SU-DHL-6 (cell line): Measurements from ENCODE around the gene TTBK2.

Experiments used
- H2AFZ ChIP-seq: fragments of 200-600 bp; sonication (generic); 2 replicates; pipeline ENCODE4 v1.6.1; 2014; ENCODE audit warnings: low read depth, mild to moderate bottlenecking, moderate library complexity, mixed read lengths, antibody characterized with exemption, low read length; ENCODE audit not compliant: severe bottlenecking
- H3F3A ChIP-seq: fragments of 200-600 bp; shearing (Covaris generic); 2 replicates; pipeline ENCODE4 v1.6.0; 2016; ENCODE audit warnings: antibody characterized with exemption, mild to moderate bottlenecking; ENCODE audit not compliant: insufficient read depth
- H3K27ac ChIP-seq: fragments of 200-600 bp; sonication (generic); 2 replicates; pipeline ENCODE4 v1.5.1; 2016; ENCODE audit warnings: low read depth, mild to moderate bottlenecking, low read length, moderate library complexity, mixed read lengths
- H3K27me3 ChIP-seq: fragments of 200-600 bp; sonication (generic), shearing (Covaris generic); 2 replicates; pipeline ENCODE4 v1.6.0; 2014; ENCODE audit warnings: mild to moderate bottlenecking, low read length
- H3K36me3 ChIP-seq: fragments of 200-600 bp; sonication (generic); 2 replicates; pipeline ENCODE4 v1.6.1; 2014; ENCODE audit warnings: mild to moderate bottlenecking, low read length, mixed read lengths
- H3K4me2 ChIP-seq: fragments of 300-600, 200-600 bp; shearing (Covaris generic), sonication (generic); 2 replicates; pipeline ENCODE4 v1.6.0; 2014; ENCODE audit warnings: low read length, low read depth, mild to moderate bottlenecking; ENCODE audit not compliant: poor library complexity, severe bottlenecking
- H3K4me3 ChIP-seq: fragments of 200-600 bp; sonication (generic); 2 replicates; pipeline ENCODE4 v1.5.1; 2014; ENCODE audit warnings: antibody characterized with exemption, low read length, mild to moderate bottlenecking, mixed read lengths; ENCODE audit not compliant: insufficient read depth, poor library complexity, severe bottlenecking
- H3K79me2 ChIP-seq: fragments of 200-600 bp; sonication (generic); 2 replicates; pipeline ENCODE4 v1.6.1; 2014; ENCODE audit warnings: mild to moderate bottlenecking, low read length, moderate library complexity; ENCODE audit not compliant: insufficient read depth
- H3K9ac ChIP-seq: fragments of 200-600 bp; sonication (generic); 2 replicates; pipeline ENCODE4 v1.7.0; 2014; ENCODE audit warnings: mild to moderate bottlenecking, low read length
- H3K9me2 ChIP-seq: fragments of 200-600 bp; sonication (generic); replicated peaks from 2 replicates; pipeline ENCODE4 v1.6.1; 2014; ENCODE audit warnings: low read length; ENCODE audit not compliant: insufficient read depth
- H3K9me3 ChIP-seq: fragments of 200-600 bp; sonication (generic); 2 replicates; pipeline ENCODE4 v1.6.1; 2014; ENCODE audit warnings: low read length, mixed read lengths; ENCODE audit not compliant: insufficient read depth
- H4K20me1 ChIP-seq: fragments of 200-600 bp; sonication (generic); 2 replicates; pipeline ENCODE4 v1.6.1; 2014; ENCODE audit warnings: low read depth, mild to moderate bottlenecking, antibody characterized with exemption, low read length, moderate library complexity, mixed read lengths
- CTCF ChIP-seq: fragments of 200-600 bp; sonication (generic); IDR thresholded peaks from one replicate; pipeline ENCODE4 v1.5.1; 2017; ENCODE audit warnings: antibody characterized with exemption, mild to moderate bottlenecking, low read length, moderate library complexity; ENCODE audit not compliant: insufficient read depth, poor library complexity, severe bottlenecking
- EZH2phosphoT487 ChIP-seq: fragments of 200-600 bp; sonication (generic), shearing (Covaris generic); conservative IDR thresholded peaks from 2 replicates; pipeline ENCODE4 v1.6.1; 2018; ENCODE audit warnings: mild to moderate bottlenecking, antibody characterized with exemption, low read length, moderate library complexity, mixed read lengths

TTBK2 gene

DNA sequence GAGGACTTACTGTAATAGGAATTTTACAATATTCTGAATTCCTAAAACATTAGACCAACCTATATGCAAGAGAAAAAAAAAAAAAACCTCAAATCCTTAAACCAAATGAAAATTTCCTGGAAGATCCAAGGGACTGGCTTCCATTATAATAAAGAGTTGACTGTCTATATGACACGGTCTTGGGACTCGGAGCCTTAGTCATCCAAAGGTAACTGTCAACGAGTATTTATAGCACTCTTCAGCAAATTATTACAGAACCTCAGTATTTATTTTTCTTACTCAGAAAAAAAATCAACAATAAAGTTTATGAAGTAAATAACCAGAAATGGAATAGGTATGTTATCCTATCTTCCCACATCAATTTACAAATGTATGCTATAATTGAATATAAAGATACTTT lies 66.0 kb downstream of the TTBK2 start:
- H3K79me2 ChIP-seq = no peaks in the 10 kb centered on the region
- H3K9me2 ChIP-seq = no peaks in the 10 kb centered on the region
- H4K20me1 ChIP-seq = no peaks in the 10 kb centered on the region
- H3K4me2 ChIP-seq = no peak overlapping the region
- TF ChIP-seq EZH2phosphoT487 (no peak), CTCF (no peak)
- no peak overlapping the region for H3K9ac ChIP-seq
- no peak overlapping the region for H3K4me3 ChIP-seq
- H3K27ac ChIP-seq = no peak overlapping the region
- no peak overlapping the region for H2AFZ ChIP-seq
- H3K27me3 ChIP-seq = no peaks in the 10 kb centered on the region
- H3F3A ChIP-seq = no peaks in the 10 kb centered on the region
- H3K36me3 ChIP-seq = no peaks in the 10 kb centered on the region
- H3K9me3 ChIP-seq = no peaks in the 10 kb centered on the region

DNA sequence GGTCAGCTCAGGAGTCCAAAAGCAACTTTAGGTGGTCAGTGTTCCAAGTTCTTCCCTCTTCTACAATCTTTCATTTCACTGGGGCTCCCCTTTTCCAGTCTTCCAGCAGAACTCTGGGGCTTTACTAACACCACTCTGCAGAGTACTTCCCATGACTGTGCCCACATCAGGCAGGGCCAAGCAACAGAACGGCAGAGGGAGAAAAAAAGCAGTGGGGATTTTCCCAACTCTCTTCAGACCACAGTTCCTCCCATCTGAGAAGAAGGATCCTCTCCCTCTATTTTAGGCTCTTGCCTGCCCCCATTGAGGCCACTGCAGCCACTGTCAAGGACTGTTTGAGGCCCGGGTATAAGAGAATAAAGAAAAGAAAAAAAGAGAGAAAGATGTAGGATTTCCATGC lies 70.7 kb downstream of the TTBK2 start:
- no peak overlapping the region for H3K9ac ChIP-seq
- no peaks in the 10 kb centered on the region for H3K9me3 ChIP-seq
- H3K27ac ChIP-seq = no peak overlapping the region
- no peak for TF ChIP-seq CTCF
- no peak for TF ChIP-seq EZH2phosphoT487
- H3K27me3 ChIP-seq = no peaks in the 10 kb centered on the region
- no peaks in the 10 kb centered on the region for H4K20me1 ChIP-seq
- H3K4me3 ChIP-seq = no peak overlapping the region
- no peaks in the 10 kb centered on the region for H3K36me3 ChIP-seq
- no peak overlapping the region for H2AFZ ChIP-seq
- no peaks in the 10 kb centered on the region for H3K9me2 ChIP-seq
- H3K4me2 ChIP-seq = no peak overlapping the region
- H3K79me2 ChIP-seq = no peaks in the 10 kb centered on the region
- H3F3A ChIP-seq = no peaks in the 10 kb centered on the region

DNA sequence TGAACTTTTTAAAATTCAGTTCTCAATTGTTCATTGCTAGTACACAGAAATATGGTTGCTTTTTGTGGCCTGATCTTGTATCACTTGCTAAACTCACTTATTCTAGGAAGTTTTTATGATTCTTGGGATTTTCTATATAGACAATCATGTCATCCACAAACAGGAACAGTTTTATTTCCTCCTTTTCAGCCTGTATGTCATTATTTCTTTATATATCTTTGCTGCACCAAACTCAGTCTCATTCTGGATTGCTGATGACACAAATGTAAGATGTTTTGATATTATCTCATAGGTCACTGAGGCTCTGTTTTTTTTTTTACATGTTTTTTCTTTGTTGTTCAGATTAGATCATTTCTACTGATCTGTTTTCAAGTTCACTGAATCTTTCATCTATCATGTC lies 71.7 kb downstream of the TTBK2 start:
- Histone ChIP-seq H3K9ac (no peak overlapping the region), H3K9me3 (peaks cover 3% of the 10 kb centered on the region; the same call in 1 of the 2 replicates), H3F3A (no peaks in the 10 kb centered on the region), H4K20me1 (no peaks in the 10 kb centered on the region), H3K27ac (no peak overlapping the region), H3K4me3 (no peak overlapping the region), H2AFZ (no peak overlapping the region), H3K79me2 (no peaks in the 10 kb centered on the region), H3K36me3 (no peaks in the 10 kb centered on the region), H3K27me3 (no peaks in the 10 kb centered on the region), H3K4me2 (no peak overlapping the region), H3K9me2 (no peaks in the 10 kb centered on the region)
- TF ChIP-seq CTCF (no peak), EZH2phosphoT487 (no peak)

GRCh38 chr15:42846647-42847046 lies 73.9 kb downstream of the TTBK2 start:
- peaks cover 4% of the 10 kb centered on the region; the same call in 1 of the 2 replicates for H3K9me3 ChIP-seq
- H3K4me3 ChIP-seq = no peak overlapping the region
- H3K9ac ChIP-seq = no peak overlapping the region
- H3K9me2 ChIP-seq = no peaks in the 10 kb centered on the region
- TF ChIP-seq EZH2phosphoT487 (no peak), CTCF (no peak)
- no peaks in the 10 kb centered on the region for H4K20me1 ChIP-seq
- no peak overlapping the region for H3K27ac ChIP-seq
- H3K36me3 ChIP-seq = no peaks in the 10 kb centered on the region
- no peaks in the 10 kb centered on the region for H3K79me2 ChIP-seq
- H3K27me3 ChIP-seq = no peaks in the 10 kb centered on the region
- H3F3A ChIP-seq = no peaks in the 10 kb centered on the region
- H3K4me2 ChIP-seq = no peak overlapping the region
- no peak overlapping the region for H2AFZ ChIP-seq
